Esophagus squamous epithelium (tissue), 4 donors: ENCODE data around the gene ZNF219.

Experiments
- CTCF ChIP-seq, 6 experiments: fragments of 450-650 bp in 4 of 6; fragments of 200-600 bp in 2 of 6; sonication (generic) in 2 of 6; IDR thresholded peaks; one replicate each; pipeline ENCODE4 v1.5.1; 2016 to 2019; ENCODE audit warnings: antibody characterized with exemption in 6 of 6, mild to moderate bottlenecking in 4 of 6, moderate library complexity in 4 of 6
- POLR2A ChIP-seq, 4 donors: fragments of 450-650 bp; IDR thresholded peaks; one replicate each; pipeline ENCODE4 v1.6.1; 2017; ENCODE audit warnings: antibody characterized with exemption in 4 of 4, mild to moderate bottlenecking in 4 of 4, moderate library complexity in 3 of 4

GRCh38 chr14:21093018-21093417 lies 5.4 kb downstream of the ZNF219 start:
- no peak for TF ChIP-seq CTCF (IDR thresholded peaks at IDR 0.05)
- no peak for TF ChIP-seq POLR2A (IDR thresholded peaks at IDR 0.05)
